ENCODE data around the gene FTO.

GRCh38 chr16:53775106-53775820 lies 71.3 kb downstream of the FTO start:
- TF ChIP-seq CTCF (IDR thresholded peaks at IDR 0.05), result no peak
- TF ChIP-seq EZH2 (IDR thresholded peaks at IDR 0.05), result no peak
